Vagina (tissue), 2 donors: ENCODE results near the gene KIF5A.

Source experiments
- POLR2A ChIP-seq, 2 donors: fragments of 450-650 bp; IDR thresholded peaks; one replicate each; pipeline ENCODE4 v1.6.1; 2017; ENCODE audit warnings: antibody characterized with exemption in 2 of 2, mild to moderate bottlenecking in 2 of 2, moderate library complexity in 2 of 2
- TF ChIP-seq, protein P1 (sequence below), 3 experiments: fragments of 450-650 bp in 2 of 3; fragments of 200-600 bp in 1 of 3; sonication (generic) in 1 of 3; IDR thresholded peaks; one replicate each; pipeline ENCODE4 v1.5.1; 2017 to 2019; ENCODE audit warnings: antibody characterized with exemption in 3 of 3, mild to moderate bottlenecking in 2 of 3, moderate library complexity in 2 of 3

DNA sequence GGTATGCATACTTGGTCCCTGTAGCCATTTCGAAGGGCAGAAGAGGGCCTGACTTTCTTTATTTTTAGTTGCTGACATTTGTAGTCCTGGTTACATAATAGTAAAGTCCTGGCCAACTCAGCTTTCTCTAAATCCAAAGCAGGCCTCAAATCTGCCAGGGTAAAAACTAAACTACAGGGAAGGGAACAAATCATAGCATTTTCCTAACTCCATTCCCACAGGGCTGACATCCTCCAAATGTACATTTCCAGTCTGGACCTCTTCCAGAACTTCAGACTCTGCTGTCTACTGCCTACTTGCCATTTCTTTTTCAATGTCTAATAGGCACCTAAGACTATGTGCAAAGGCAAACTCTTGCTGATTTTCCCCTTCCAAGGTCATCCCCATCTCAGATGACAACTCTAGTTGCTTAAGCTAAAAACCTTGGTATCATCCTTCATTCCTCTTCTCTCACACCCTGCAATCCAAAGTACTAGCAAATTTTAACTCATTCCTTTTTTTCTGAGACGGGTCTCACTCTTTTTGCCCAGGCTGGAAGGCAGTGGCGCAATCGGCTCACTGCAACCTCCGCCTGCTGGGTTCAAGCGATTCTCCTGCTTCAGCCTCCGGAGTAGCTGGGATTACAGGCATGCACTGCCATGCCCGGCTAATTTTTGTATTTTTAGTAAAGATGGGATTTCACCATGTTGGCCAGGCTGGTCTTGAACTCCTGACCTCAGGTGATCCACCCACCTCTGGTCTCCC lies 31.5 kb upstream of the KIF5A start:
- TF ChIP-seq, protein P1, sequence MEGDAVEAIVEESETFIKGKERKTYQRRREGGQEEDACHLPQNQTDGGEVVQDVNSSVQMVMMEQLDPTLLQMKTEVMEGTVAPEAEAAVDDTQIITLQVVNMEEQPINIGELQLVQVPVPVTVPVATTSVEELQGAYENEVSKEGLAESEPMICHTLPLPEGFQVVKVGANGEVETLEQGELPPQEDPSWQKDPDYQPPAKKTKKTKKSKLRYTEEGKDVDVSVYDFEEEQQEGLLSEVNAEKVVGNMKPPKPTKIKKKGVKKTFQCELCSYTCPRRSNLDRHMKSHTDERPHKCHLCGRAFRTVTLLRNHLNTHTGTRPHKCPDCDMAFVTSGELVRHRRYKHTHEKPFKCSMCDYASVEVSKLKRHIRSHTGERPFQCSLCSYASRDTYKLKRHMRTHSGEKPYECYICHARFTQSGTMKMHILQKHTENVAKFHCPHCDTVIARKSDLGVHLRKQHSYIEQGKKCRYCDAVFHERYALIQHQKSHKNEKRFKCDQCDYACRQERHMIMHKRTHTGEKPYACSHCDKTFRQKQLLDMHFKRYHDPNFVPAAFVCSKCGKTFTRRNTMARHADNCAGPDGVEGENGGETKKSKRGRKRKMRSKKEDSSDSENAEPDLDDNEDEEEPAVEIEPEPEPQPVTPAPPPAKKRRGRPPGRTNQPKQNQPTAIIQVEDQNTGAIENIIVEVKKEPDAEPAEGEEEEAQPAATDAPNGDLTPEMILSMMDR (IDR thresholded peaks at IDR 0.05) = no peak
- TF ChIP-seq POLR2A (IDR thresholded peaks at IDR 0.05) = no peak
